Inflammatory macrophage treated with lipopolysaccharide for 4 hours (primary cell): ENCODE data around the gene CYTH4.
"Not testable (repeated sequence)": the region's sequence is repeated elsewhere in the genome, so short reads cannot be mapped to it uniquely, and the experiment has no call there.

Source experiments
- DNase-seq: peaks from one replicate; pipeline ENCODE4 v3.0.0-alpha.2; 2020

The CYTH4 gene

DNA sequence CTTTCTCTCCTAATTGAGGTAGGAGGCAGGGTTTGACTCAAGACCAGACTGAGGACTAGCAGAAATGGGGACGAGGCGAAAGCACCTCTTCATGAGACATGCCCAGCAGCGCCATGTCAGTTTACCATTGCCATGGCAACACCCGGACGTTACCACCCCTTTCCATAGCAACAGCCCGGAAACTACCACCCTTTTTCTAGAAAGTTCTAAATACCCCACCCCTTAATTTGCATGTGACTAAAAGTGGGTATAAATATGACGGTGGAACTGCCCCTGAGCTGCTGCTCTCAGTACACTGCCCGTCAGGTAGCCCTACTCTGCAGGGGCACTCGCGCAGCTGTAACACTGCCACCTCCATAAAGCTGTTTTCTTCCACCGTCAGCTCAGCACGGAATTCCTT lies 32.3 kb upstream of the CYTH4 start:
- no peak for DNase-seq

DNA sequence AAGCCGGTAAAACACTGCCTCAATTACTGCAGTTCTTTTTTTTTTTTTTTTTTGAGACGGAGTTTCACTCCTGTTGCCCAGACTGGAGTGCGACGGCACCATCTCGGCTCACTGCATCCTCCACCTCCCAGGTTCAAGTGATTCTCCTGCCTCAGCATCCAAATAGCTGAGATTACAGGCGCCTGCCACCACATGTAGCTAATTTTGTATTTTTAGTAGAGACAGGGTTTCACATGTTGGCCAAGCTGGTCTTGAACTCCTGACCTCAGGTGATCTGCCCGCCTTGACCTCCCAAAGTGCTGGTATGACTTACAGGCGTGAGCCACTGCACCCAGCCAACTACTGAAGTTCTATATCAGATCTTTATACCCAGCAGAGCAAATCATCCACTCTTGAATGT lies 30.5 kb upstream of the CYTH4 start:
- not testable (repeated sequence) for DNase-seq

- no peak for DNase-seq
These were observed 29.1 kb upstream of the CYTH4 start for GRCh38 chr22:37253126-37253660.

GRCh38 chr22:37254209-37254866 lies 28.0 kb upstream of the CYTH4 start:
- no peak for DNase-seq

DNA sequence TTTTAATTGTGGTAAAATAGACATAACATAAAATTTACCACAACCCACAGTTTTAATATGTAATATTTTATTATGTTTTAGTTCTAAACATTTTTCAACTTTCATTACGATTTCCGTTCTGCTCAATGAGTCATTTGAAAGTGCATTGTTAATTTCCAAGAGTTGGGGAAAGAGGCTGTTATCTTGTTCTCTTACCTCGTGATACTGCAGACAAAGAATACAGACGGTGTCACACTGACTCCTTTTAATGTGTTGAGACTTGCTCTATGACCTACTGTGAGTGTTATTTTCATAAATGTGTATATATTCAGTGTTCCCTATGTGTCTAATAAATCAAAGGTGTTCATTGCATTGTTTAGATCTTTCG lies 27.5 kb upstream of the CYTH4 start:
- DNase-seq = no peak

DNA sequence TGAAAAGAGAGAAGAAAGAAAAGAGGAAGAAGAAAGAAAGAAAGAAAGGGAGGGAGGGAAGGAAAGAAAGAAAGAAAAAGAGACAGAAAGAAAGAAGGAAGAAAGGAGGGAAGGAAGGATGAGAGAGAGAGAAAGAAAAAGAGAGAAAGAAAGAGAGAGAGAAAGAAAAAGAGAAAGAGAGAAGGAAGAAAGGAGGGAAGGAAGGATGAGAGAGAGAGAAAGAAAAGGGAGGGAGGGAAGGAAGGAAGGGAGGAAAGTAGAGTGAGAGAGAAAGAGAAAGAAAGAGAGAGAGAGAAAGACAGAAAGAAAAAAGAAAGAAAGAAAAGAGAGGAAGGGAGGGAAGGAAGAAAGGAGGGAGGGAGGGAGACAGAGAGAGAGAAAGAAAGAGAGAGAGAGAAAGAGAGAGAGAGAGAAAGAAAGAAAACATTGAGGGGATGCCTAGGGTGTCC lies 26.7 kb upstream of the CYTH4 start:
- DNase-seq = no peak

GRCh38 chr22:37256075-37256726 lies 26.1 kb upstream of the CYTH4 start:
- no peak for DNase-seq

DNA sequence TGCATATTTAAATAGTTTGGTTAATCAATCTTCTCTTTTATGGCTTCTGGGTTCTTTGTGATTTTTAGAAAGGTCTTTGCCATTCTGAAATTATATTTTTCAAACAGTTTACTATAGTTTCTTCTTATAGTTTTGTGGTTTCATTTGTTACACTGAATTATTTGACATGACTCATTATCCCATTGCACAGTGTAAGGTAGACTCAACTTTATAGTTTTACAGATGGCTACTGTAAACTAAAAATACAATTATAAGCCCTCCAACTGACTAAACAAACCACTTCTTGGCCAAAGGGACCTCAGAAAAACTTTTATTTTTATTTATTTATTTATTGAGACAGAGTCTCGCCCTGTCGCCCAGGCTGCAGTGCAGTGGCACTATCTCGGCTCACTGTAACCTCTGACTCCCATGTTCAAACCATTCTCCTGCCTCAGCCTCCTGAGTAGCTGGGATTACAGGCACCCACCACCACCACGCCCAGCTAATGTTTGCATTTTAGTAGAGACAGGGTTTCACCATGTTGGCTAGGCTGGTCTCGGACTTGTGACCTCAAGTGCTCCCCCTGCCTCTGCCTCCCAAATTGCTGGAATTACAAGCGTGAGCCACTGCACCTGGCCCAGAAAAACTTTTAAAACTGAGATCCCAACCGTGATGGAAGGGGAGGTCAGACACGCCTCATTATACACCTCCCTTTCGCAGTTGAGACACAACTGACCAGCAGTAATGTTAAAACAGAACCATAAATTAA lies 24.1 kb upstream of the CYTH4 start:
- DNase-seq = no peak

GRCh38 chr22:37258753-37259401 lies 23.4 kb upstream of the CYTH4 start:
- no peak for DNase-seq

- DNase-seq = peak; percentile 55
These were observed 22.7 kb upstream of the CYTH4 start for GRCh38 chr22:37259540-37260029.

DNA sequence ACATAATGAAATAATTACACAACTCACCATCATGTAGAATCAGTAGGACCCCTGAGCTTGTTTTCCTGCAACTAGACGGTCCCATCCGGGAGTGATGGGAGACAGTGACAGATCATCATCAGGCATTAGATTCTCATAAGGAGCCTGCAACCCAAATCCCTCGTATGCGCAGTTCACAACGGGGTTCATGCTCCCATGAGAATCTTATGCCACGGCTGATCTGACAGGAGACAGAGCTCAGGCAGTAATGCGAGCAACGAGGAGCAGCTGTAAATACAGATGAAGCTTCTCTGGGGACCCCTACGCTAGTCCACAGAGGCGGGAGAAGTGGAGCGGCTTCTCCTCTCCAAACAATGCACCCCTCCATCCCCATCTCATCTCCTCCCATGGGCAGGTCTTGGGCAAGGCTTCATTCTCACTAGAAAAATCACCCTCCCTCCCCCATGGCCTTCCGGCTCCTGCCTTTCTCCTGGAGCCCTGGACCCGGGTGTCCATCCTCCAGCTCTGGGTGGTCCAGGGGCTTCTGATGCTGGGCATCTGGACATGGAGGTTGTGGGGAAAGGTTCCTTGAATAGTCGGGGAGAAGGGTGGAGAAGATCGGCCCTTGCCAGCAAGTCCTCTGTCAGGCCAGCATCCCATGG lies 22.0 kb upstream of the CYTH4 start:
- no peak for DNase-seq

- peak; percentile 65 for DNase-seq
These were observed 21.4 kb upstream of the CYTH4 start for GRCh38 chr22:37260901-37261336.

- peak; percentile 45 for DNase-seq
These were observed 20.0 kb upstream of the CYTH4 start for GRCh38 chr22:37262346-37262745.

DNA sequence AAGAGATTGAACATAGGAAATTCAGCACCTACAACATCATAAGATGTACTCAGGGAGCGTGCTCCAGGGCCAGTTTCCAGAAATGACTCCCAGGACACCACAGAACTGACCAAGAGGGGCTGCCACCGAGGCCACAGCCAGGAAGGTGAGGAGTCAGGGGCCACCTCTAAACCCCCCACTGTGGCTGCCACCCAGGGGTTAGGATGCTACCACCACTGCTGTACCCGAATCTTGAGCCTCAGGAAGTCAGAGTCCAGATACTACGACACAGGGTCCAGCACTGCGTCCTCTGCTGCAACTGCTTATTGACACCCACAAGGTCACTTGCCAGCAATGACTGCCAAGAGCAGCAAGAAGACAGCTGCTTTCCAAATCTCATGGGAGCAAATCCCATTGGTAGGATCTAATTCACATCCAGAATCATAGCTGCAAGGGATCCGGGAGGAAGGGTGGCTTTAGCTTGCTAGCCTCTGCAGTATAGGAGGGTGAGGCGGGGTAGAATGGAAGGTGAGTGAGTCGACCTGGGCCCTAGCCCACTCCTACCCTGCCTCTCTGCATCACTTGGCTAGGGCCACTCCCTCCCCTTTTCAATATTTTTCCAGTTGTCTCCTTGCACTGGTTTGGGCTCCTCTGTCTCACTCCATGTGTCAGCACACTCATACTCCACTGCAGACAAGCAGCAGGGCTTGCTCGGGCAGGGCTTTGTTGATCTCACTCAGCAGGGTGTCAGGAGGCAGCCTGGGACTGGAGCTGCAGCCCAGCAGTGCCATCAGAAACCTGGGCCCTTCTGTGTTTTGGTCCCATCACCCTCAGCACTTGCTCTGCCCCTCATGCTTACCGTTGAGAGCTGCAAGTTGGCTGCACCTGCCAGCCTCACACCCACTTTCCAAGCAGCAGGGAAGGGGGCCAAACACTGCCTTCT lies 18.1 kb upstream of the CYTH4 start:
- no peak for DNase-seq

DNA sequence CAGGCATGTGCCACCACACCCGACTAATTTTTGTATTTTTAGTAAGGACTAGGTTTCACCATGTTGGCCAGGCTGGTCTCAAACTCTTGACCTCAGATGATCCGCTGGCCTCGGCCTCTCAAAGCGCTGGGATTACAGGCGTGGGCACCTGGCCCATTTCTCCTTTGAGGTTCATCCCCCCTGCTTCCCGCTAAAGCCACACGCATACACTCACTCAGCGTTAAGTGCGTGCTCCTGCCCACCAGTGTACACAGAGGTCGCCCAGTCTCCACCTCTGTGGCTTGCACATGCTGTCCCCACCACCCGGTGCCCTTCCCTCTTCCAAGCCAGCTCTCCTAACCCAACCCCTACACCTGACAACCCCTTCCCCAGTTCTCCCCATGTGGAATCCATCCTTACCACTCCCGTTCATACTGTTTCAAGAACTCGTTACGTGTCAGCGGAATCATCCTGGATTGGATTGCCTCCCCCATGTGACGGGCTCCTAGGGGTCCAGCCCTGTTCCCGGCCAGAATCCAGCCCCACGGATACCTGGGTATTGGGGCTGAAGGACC lies 15.7 kb upstream of the CYTH4 start:
- no peak for DNase-seq

DNA sequence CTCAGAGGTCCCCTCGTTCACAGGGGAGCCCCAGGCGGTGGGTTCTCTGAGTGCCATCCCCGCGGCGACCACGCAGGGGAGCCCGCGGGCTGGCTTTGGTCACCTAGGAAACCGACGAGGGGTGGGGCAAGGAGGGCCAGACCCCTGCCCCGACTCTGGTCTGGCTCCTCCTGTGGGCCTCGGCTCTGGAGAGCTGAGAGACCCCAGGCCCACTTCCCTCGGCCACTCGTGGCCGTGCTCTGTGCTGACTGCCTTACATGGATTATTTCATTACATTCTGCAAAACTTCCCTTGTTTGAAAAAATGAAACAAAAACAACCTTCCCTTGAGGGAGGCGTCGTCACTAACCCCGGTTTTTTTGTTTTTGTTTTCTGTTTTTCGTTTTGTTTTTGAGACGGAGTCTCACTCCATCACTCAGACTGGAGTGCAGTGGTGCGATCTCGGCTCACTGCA lies 15.1 kb upstream of the CYTH4 start:
- peak; percentile 83 for DNase-seq

GRCh38 chr22:37267661-37268413 lies 14.5 kb upstream of the CYTH4 start:
- DNase-seq = peak; percentile 96

DNA sequence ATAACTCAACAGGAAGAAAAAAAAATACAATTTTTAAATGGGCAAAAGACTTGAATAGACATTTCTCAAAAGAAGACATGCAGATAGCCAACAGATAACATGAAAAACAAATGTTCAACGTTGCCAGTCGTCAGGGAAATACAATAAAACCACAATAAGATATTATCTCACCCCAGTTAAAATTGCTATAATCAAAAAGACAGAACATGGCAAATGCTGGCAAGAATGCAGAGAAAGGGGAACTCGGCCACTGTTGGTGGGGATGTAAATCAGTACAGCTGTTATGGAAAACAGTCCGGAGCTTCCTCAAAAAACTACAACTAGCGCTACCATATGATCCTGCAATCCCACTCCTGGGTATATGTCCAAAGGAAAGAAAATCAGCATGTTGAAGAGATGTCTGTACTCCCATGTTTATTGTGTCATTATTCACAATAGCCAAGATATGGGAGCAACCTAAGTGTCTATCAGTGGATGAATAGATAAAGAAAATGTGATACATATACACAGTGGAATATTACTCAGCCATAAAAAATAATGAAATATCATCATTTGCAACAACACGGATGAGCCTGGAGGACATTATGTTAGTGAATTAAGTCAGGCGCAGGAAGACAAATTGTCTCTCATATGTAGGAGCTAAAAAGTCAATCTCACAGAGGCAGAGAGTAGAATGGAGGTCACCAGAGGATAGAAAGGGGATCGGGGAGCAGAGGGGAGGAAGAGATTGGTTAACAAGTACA lies 12.2 kb upstream of the CYTH4 start:
- peak; percentile 76 for DNase-seq

DNA sequence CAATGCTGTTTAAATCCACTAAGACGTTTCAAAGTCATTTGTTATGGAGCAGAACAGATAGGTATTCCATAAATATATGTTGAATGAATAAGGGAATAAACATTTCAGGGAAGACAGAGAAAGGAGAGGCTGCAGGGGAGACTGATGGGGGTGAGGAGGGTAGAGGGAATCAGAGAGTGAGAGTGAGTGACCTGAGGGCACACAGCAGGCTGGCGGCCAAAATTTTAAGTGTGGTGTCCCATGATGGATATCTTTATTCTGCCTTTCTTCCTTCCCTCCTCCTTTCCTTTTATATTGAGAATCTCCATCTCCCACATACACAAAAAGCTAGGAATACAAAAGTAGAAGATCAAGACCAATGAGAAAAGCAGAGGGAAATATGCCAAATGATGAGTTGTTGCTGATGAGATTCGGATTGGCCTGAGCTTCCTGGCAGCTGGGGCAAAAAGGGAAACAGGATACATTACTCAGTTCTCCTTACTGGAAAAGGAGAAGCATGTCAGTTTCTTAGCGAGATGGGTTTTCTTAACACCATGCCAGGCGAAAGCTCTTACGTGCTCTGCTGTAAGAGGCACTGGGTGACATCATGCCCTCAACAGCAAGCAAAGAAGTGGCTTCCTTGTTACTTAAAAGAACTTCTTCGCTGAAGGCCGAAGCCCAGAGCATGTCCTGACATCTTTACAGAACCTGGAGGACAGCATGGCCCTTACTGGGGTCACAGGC lies 11.2 kb upstream of the CYTH4 start:
- peak; percentile 96 for DNase-seq
